ENCODE results near the gene ZNF71. TPM values are rescaled to one million over a fixed set of nuclear protein-coding genes. Genes with fewer than 3 reads are reported as not detected.

Gene ZNF71
- polyA plus RNA-seq, 1 donor (not counting 4 experiments of a cell fraction or from before 2014, with no cell fraction given): 4.8 TPM

DNA sequence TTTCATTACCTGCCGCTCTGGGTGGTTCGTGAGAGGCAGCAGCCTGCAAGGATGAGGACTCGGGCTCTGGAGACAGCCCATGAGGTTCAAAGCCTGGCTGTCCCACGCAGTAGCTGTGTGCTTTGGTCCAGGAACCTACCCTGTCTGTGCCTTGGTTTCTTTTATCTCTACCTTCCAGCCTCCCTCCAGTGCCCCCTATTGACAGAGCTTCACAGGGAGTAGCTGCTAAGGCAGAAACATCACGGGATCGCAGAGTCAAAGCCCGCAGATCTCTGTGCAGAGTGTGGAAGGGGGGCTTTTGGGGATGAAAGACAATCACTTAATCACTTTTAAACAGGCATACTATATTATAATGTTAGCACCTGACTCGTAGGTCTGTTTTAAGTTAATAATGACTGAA lies 16.2 kb downstream of the ZNF71 start:
- FAIRE-seq (no peak), DNase-seq (ENCODE audit: low read depth, low spot score) (no peak)
- Histone ChIP-seq H2AFZ (ENCODE audit: control insufficient read depth, low read length) (no peak overlapping the region), H3K79me2 (ENCODE audit: control insufficient read depth, insufficient read depth, low read length) (peaks cover 20% of the 10 kb centered on the region), H3K27me3 (ENCODE audit: control insufficient read depth, extremely low read depth, insufficient read depth, low read length) (no peaks in the 10 kb centered on the region), H3K36me3 (ENCODE audit: control insufficient read depth in 2 of 2, extremely low read depth in 1 of 2, insufficient read depth in 2 of 2, low read length in 2 of 2) (peaks cover 0 to 5% of the 10 kb centered on the region in 2 experiments), H3K4me2 (ENCODE audit: control insufficient read depth, extremely low read depth, insufficient read depth, low read depth, low read length) (no peak overlapping the region), H3K9ac (ENCODE audit: control insufficient read depth, extremely low read depth, insufficient read depth, low read length) (no peak overlapping the region), H3K9me3 (ENCODE audit: control insufficient read depth, low read depth, low read length) (peaks cover 13% of the 10 kb centered on the region), H3K27ac (ENCODE audit: control insufficient read depth, insufficient read depth, low read length) (no peak overlapping the region), H3K4me1 (ENCODE audit: control insufficient read depth, extremely low read depth, insufficient read depth, low read length) (no peaks in the 10 kb centered on the region), H3K4me3 (ENCODE audit: control insufficient read depth in 2 of 3, extremely low read depth in 1 of 3, insufficient read depth in 2 of 3, low read depth in 1 of 3, low read length in 3 of 3) (no peak overlapping the region), H4K20me1 (ENCODE audit: control insufficient read depth, extremely low read depth, insufficient read depth, low read length) (no peaks in the 10 kb centered on the region), H3K9me1 (ENCODE audit: control insufficient read depth, extremely low read depth, insufficient read depth, low read length) (no peaks in the 10 kb centered on the region)
- TF ChIP-seq, protein P1, sequence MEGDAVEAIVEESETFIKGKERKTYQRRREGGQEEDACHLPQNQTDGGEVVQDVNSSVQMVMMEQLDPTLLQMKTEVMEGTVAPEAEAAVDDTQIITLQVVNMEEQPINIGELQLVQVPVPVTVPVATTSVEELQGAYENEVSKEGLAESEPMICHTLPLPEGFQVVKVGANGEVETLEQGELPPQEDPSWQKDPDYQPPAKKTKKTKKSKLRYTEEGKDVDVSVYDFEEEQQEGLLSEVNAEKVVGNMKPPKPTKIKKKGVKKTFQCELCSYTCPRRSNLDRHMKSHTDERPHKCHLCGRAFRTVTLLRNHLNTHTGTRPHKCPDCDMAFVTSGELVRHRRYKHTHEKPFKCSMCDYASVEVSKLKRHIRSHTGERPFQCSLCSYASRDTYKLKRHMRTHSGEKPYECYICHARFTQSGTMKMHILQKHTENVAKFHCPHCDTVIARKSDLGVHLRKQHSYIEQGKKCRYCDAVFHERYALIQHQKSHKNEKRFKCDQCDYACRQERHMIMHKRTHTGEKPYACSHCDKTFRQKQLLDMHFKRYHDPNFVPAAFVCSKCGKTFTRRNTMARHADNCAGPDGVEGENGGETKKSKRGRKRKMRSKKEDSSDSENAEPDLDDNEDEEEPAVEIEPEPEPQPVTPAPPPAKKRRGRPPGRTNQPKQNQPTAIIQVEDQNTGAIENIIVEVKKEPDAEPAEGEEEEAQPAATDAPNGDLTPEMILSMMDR (optimal IDR thresholded peaks at IDR 0.05 in 1 of 3, IDR thresholded peaks at IDR 0.05 in 1 of 3, conservative IDR thresholded peaks at IDR 0.05 in 1 of 3; ENCODE audit: extremely low read depth in 1 of 3, insufficient read depth in 2 of 3, low read length in 3 of 3): no peak
- no peak for TF ChIP-seq EZH2 (IDR thresholded peaks at IDR 0.05; ENCODE audit: low read length)
- dilution Hi-C loops (cut with MboI; ENCODE audit: extremely low pct_ligation_motif_present, low sequenced_read_pairs): no loop called here

DNA sequence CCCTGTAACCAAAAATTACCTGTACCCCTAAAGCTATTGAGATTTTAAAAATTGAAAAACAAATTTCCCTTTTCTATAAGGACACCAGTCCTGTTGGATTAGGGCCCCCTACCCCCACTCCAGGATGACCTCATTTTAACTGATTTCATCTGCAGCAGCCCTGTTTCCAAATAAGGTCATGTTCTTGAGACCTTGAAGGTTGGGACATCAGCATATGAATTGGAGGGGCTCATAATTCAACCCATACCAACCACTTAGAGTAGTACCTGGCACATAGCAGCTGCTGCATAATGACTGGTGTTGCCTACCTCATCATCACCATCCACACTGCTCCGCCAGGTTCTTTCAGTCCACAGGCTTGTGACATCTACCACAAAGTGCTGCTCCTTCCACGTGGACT lies 17.6 kb downstream of the ZNF71 start:
- no peak overlapping the region for H3K27ac ChIP-seq (ENCODE audit: control insufficient read depth, insufficient read depth, low read length)
- no peak overlapping the region for H3K9ac ChIP-seq (ENCODE audit: control insufficient read depth, extremely low read depth, insufficient read depth, low read length)
- no peaks in the 10 kb centered on the region for H3K9me1 ChIP-seq (ENCODE audit: control insufficient read depth, extremely low read depth, insufficient read depth, low read length)
- H3K4me3 ChIP-seq (ENCODE audit: control insufficient read depth in 2 of 3, extremely low read depth in 1 of 3, insufficient read depth in 2 of 3, low read depth in 1 of 3, low read length in 3 of 3): no peak overlapping the region
- TF ChIP-seq EZH2 (IDR thresholded peaks at IDR 0.05; ENCODE audit: low read length): no peak
- TF ChIP-seq, protein P1 (optimal IDR thresholded peaks at IDR 0.05 in 1 of 3, IDR thresholded peaks at IDR 0.05 in 1 of 3, conservative IDR thresholded peaks at IDR 0.05 in 1 of 3; ENCODE audit: extremely low read depth in 1 of 3, insufficient read depth in 2 of 3, low read length in 3 of 3): no peak
- peaks cover 0 to 5% of the 10 kb centered on the region in 2 experiments for H3K36me3 ChIP-seq (ENCODE audit: control insufficient read depth in 2 of 2, extremely low read depth in 1 of 2, insufficient read depth in 2 of 2, low read length in 2 of 2)
- no peak overlapping the region for H2AFZ ChIP-seq (ENCODE audit: control insufficient read depth, low read length)
- peaks cover 17% of the 10 kb centered on the region for H3K79me2 ChIP-seq (ENCODE audit: control insufficient read depth, insufficient read depth, low read length)
- FAIRE-seq (no peak), DNase-seq (ENCODE audit: low read depth, low spot score) (no peak)
- no peaks in the 10 kb centered on the region for H4K20me1 ChIP-seq (ENCODE audit: control insufficient read depth, extremely low read depth, insufficient read depth, low read length)
- no peaks in the 10 kb centered on the region for H3K27me3 ChIP-seq (ENCODE audit: control insufficient read depth, extremely low read depth, insufficient read depth, low read length)
- no peaks in the 10 kb centered on the region for H3K4me1 ChIP-seq (ENCODE audit: control insufficient read depth, extremely low read depth, insufficient read depth, low read length)
- peaks cover 13% of the 10 kb centered on the region for H3K9me3 ChIP-seq (ENCODE audit: control insufficient read depth, low read depth, low read length)
- dilution Hi-C loops (cut with MboI; ENCODE audit: extremely low pct_ligation_motif_present, low sequenced_read_pairs): no loop called here
- no peak overlapping the region for H3K4me2 ChIP-seq (ENCODE audit: control insufficient read depth, extremely low read depth, insufficient read depth, low read depth, low read length)

Data from keratinocyte (primary cell).